GM06990 (cell line): Measurements from ENCODE around the gene LMNA.
A peak's percentile ranks its signal among the peaks of the same experiment; 100 is the strongest.

ENCODE experiments used
- DNase-seq: peaks from one replicate; pipeline ENCODE4 v3.0.0-alpha.2; 2011; ENCODE audit not compliant: insufficient read length; ENCODE audit errors: extremely low read depth
- H3K27me3 ChIP-seq: replicated peaks from 2 replicates; pipeline ENCODE4 v1.6.0; 2011; ENCODE audit warnings: low read length; ENCODE audit not compliant: control insufficient read depth, insufficient read depth
- H3K36me3 ChIP-seq: 2 replicates; pipeline ENCODE4 v1.5.1; 2011; ENCODE audit warnings: low read length; ENCODE audit not compliant: control insufficient read depth, insufficient read depth
- H3K4me3 ChIP-seq: replicated peaks from 2 replicates; pipeline ENCODE4 v1.5.1; 2011; ENCODE audit warnings: low read depth, mild to moderate bottlenecking, control low read depth, low read length
- TF ChIP-seq, protein P1 (sequence below): IDR thresholded peaks from 2 replicates; pipeline ENCODE4 v1.5.1; 2011; ENCODE audit warnings: low read length, control low read depth, mild to moderate bottlenecking, inconsistent platforms; ENCODE audit not compliant: insufficient read depth, poor library complexity, severe bottlenecking

The LMNA gene

DNA sequence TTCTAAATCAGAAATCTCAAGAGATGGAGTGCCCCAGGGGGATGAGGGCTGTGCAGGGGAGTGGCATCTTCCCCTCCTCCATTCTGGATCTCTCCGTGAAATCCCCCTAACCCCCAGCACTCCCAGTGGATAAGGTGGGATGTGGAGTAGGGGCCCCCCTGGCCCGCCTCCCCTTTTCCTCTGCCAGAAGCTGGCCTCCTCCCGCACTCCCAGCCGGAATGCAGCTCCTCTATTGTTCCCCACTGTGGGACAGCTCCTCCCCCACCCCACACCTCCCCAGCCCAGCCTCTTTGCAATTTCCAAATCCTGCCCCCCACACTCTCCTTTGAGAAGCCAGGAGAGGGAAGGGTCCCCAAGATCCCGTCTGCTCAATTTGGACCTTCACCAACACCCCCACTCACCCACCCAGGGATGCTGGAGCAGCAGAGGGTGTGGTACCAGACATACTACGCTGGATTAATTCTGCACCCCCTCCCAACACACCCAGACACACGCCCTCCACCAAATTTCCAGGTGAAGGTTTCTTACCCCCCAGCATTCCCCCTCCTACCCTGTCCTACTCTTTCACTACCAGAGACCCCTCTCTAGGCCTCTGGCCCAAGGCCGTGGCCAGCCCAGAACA is 34.2 kb upstream of the LMNA start:
- Histone ChIP-seq H3K27me3 (peaks cover 1% of the 10 kb centered on the region; the same call in 1 of the 2 replicates), H3K4me3 (no peak overlapping the region), H3K36me3 (no peaks in the 10 kb centered on the region)
- TF ChIP-seq, protein P1, sequence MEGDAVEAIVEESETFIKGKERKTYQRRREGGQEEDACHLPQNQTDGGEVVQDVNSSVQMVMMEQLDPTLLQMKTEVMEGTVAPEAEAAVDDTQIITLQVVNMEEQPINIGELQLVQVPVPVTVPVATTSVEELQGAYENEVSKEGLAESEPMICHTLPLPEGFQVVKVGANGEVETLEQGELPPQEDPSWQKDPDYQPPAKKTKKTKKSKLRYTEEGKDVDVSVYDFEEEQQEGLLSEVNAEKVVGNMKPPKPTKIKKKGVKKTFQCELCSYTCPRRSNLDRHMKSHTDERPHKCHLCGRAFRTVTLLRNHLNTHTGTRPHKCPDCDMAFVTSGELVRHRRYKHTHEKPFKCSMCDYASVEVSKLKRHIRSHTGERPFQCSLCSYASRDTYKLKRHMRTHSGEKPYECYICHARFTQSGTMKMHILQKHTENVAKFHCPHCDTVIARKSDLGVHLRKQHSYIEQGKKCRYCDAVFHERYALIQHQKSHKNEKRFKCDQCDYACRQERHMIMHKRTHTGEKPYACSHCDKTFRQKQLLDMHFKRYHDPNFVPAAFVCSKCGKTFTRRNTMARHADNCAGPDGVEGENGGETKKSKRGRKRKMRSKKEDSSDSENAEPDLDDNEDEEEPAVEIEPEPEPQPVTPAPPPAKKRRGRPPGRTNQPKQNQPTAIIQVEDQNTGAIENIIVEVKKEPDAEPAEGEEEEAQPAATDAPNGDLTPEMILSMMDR = no peak
- DNase-seq = no peak

DNA sequence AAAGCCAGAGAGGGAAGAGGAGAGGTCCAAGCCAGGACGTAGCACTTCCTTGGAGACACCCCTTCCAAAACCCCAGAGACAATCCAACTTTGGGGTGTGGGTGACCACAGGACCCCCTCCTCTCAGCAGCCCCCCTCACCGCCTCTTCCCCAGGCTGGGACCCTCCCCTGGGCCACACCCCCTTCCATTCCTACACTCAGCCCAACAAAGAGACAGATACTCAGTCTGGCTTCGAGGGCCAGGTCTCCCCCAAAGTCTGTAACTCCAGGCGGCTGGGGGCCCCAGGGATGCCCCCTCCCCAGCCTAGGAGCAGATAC is 33.7 kb upstream of the LMNA start:
- TF ChIP-seq, protein P1 = no peak
- Histone ChIP-seq H3K36me3 (no peaks in the 10 kb centered on the region), H3K27me3 (peaks cover 1% of the 10 kb centered on the region; the same call in 1 of the 2 replicates), H3K4me3 (no peak overlapping the region)
- no peak for DNase-seq

DNA sequence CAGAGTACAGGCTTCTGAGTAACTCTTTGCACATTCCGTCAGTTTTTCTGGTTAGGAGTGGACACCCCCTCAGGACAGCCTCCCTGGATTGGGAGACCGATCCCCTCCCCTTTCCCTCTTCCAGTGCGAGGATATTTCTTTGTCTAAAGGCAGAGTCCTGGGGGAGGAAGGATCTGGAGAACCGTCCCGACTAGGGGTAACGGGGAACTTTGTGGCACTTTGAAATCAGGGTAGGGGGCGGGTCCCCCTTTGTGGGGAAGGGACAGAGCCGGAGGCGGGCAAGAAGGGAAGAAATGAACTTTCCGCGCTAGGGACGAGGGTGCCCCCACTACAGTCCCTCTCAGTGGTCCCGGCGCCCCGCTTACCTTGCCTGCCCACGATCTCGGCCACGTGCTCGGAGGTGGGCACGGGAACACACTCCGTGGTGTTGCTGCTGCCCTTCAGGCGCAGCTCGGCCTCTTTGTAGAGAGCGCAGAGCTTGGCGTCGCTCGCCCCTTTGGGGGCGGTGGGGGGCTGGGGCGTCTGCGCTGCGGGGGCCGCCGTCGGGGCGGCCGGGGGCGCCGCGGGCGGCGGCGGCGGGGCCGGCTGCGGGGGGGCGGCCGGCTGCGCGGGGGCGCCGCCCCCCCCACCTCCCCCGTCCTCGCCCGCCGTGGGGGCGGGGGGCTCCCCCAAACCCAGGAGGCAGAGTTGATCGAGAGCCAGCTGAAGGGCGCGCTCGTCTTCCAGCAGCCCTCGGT is 33.2 kb upstream of the LMNA start:
- TF ChIP-seq, protein P1 = no peak
- peak overlapping the region; percentile 76 for H3K4me3 ChIP-seq
- H3K36me3 ChIP-seq = no peaks in the 10 kb centered on the region
- no peak for DNase-seq
- peaks cover 1% of the 10 kb centered on the region; the same call in 1 of the 2 replicates for H3K27me3 ChIP-seq

DNA sequence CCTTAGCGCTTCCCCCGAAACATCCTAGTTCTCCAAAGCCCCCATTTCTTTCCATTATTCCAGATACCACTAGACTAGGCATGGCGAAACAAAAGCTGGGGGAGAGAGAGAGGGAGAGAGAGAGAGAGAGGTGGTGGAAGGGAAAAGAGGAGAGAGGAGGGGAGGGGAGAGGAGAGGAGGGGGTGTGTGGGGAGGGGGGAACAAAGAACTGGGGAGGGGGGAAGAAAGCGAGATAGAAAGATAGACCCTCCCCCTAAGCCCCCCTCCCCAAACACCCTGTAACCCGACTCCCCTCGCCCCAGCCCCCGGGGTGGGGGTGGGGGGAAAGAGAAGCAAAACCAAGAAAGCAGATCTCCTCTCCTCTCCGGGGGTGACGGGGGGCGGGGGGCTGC is 32.6 kb upstream of the LMNA start:
- TF ChIP-seq, protein P1 = no peak
- no peaks in the 10 kb centered on the region for H3K36me3 ChIP-seq
- H3K4me3 ChIP-seq = peak overlapping the region; percentile 76
- peaks cover 1% of the 10 kb centered on the region; the same call in 1 of the 2 replicates for H3K27me3 ChIP-seq
- no peak for DNase-seq

DNA sequence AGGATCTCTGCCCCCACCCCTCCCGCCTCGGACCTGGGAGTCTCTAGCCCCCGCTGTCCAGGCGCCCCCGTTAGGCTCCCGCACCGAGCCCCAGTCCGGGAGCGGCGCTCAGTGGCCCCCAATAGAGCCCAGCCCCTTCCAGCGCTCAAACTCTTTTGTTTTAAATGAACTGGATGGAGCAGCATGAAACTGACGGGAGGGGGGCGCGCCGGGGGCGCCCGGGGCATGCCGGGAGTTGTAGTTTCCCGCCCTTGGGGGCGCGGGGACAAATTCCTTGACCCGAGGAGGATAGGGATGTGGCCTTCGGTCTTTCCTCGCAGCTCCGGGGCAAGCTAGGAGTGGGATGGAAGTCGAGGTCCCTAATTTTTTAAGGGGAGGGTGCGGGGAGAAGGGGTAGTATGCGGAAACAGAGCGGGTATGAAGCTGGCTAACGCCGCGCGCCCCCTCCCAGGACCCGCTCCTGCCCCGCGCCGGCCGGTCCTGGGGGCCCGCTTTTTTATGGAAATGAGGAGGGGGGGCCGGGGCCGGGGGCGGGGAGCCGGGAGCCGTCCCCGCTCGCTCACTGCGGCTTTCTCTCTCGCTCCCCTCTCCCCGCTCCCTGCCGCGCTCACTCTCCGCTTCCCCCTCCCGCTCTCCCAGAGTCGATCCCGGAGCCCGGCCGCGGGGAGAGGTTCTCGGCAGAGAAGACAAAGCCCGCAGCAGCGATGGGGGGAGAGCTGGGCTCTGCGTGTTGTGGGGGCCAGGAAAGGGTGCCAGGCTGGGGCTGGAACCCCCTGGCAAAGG is 32.0 kb upstream of the LMNA start, which contains the start of gene MEX3A:
Gene MEX3A, minus strand, starts transcription at position 157 of the 783 bp plus-strand sequence. CDS start 467 bp downstream, outside the sequence.
- no peaks in the 10 kb centered on the region for H3K36me3 ChIP-seq
- TF ChIP-seq, protein P1 = no peak
- peak; percentile 79 for DNase-seq
- H3K4me3 ChIP-seq = peak within 1 kb of the TSS; percentile 76
- peaks cover 1% of the 10 kb centered on the region; the same call in 1 of the 2 replicates for H3K27me3 ChIP-seq
